GM18909 (cell line): ENCODE measurements around the gene PSMD6.

Source experiments
- ATAC-seq: cut with Tn5 transposase; IDR thresholded peaks from one replicate; pipeline ENCODE4 v1.9.1; 2021; ENCODE audit warnings: mild to moderate bottlenecking; ENCODE audit not compliant: unreplicated experiment, poor library complexity

Gene PSMD6

DNA sequence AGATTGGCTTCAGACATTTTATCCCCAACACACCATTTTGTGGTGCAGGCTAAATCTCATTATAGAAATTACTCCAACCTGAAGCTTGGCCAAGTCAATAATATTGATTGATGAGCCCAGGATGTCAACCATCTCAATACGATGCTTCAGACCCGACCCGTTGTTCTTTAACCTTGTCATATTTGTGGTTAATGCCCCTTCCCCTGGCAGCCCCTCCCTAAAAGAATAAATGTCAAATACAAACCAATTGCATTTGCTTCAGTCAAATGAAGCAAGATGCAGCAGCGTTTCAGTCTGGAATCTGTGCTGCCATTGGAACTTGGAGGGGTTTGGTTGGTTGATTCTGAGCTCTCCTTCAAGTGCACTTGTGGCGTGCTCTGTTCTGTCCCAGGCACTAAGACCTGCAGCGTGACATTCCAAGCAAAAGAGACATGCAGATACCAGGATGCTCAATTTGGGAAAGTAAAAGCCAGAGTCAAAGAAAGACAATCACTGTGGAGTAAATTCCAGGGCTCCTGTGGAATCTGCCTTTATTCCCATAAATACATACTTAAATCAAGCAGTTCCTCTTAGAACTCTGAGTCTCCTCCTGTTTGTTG is 23.8 kb upstream of the PSMD6 start:
- ATAC-seq = no peak

DNA sequence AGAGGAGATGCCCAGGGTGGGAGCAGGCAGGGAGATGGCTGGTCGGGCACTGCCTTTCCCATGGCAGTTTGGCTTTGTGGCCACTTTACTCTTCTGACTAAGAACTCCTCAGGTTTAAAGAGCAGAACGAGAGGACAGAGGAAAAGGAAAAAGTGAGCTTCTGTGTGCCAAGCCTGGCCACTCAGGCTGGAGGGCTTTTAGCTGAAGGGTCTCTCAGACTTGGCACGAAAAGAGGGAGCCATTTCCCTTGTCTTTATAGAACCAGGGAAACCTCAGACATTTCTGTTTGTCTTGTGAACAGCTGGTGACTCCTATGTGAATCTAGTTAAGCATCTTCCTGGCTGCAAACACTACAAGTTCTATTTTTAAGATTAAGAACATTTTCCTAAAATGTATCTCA is 23.3 kb upstream of the PSMD6 start:
- no peak for ATAC-seq

GRCh38 chr3:64042952-64043351 is 19.7 kb upstream of the PSMD6 start:
- ATAC-seq = no peak

GRCh38 chr3:64039981-64040733 is 16.9 kb upstream of the PSMD6 start:
- ATAC-seq = no peak

DNA sequence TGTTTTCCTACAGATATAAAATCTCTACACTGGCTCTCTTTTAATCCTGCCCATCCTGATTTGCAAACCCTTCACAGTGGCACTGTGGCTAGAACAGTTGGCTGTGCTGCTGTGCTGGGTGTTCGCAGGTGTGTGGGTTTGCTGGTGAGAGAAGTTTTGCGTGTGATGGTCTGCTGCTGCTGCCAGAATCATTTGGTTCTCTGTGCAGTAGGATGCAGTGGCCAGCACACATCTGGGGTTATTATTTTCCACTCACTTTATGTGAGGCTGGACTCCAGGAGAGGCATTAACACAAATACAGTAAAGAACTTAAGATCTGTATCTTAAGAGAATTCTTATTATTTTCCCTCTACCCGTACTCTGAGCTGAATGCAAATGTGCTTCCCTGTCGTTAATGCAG is 16.0 kb upstream of the PSMD6 start:
- ATAC-seq = no peak

- no peak for ATAC-seq
Measured at GRCh38 chr3:64038253-64038767, 15.0 kb upstream of the PSMD6 start.

DNA sequence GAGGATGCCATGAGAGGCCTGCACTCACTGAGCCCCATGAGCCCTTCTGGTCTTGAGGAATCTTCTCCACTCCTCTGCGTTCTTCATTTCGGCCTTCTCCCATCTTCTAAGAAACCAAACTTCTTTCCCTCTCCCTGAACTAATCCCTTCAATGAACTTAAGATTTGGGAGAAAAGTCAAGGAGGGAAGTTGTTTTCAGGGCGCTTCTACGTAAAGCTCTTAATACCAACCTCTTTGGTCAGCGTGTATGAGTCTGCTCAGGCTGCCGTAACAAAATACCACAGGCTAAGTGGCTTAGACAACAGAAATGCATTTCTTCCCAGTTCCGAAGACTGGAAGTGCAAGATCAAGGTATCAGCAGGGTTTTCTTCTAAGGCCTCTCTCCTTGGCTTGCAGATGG is 13.8 kb upstream of the PSMD6 start:
- ATAC-seq = no peak

DNA sequence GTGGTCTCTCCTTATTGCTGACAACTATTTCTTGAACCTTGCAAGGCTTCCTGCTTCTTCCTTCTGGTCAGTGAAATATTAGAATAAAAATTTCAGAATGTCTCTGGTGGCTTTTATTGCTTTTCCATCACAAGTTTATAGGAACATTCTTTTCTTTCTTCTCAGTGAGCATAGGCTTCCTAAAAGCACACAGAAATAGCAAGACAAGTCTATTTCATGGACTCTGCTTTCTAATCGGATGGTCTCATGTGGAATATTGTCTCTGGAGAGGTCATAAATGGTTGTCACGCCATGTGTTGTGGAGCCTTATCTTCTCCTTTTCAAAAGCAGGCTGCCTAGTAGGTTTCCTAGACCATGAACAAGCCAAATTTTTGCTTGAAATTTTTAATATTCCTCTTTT is 9.8 kb upstream of the PSMD6 start:
- no peak for ATAC-seq

- ATAC-seq = no peak
Measured at GRCh38 chr3:64031540-64032508, 8.5 kb upstream of the PSMD6 start.

DNA sequence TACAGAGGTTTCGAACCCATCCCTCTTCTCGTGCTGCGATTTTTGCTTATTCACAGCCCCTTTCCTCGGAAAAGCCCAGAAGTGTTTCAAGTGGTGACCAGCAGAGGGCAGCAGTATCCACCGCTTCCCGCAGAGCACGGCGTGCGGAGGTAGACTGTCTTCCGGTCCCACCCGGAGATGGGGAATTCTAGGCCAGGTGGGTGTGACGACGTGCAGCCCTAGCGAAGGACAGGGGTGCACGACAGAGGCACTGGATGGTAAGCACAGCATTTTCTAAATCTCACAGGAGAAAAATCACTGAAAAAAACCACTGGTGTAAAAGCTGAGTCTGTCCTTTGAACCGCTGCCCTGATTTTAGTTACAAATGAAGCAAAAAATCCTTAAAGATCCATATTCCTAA is 7.4 kb upstream of the PSMD6 start:
- ATAC-seq = peak; percentile 96

DNA sequence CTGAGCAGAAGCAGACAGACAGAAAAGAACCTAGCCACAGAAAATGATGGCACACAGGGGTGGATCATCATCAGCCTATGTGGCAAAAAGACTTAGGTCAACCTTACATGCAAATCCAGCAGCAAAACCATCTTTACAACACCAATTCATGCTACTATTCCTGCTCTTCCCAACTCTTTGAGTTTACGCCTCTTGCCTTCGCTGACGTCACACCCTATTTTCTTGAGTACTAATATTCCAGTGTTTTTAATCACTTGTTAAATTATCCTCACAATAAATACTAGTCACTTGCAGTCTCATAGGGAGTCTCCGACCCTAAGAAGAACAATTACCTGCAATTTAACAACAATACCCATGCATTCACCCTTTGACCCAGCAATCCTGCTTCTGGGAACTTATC is 6.0 kb upstream of the PSMD6 start:
- ATAC-seq = no peak

DNA sequence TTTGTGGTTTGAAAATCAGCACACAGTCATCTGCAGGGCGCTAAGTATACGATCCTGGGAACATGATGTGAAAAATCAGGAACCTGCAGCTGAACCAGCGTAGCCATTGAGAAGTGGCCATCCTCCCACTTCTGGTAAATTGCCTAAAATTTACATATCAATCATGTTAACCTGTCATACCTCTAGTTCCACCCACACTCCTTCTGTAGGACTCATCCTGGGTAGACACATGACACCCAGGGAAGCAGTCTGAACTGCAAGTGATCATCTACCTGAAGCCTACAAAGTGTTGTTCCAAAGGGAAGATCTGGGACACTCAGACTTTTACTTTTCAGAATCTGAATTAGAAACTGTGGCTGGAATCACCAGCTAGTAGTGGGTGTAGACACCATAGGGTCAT is 5.5 kb upstream of the PSMD6 start:
- ATAC-seq = no peak

- ATAC-seq = no peak
Measured at GRCh38 chr3:64027658-64028057, 4.4 kb upstream of the PSMD6 start.

- ATAC-seq = no peak
Measured at GRCh38 chr3:64026346-64026745, 3.1 kb upstream of the PSMD6 start.

- ATAC-seq = no peak
Measured at GRCh38 chr3:64023861-64024223, 548 bp upstream of the PSMD6 start.

GRCh38 chr3:64022451-64023186 is 675 bp downstream of the PSMD6 start:
- ATAC-seq = no peak

DNA sequence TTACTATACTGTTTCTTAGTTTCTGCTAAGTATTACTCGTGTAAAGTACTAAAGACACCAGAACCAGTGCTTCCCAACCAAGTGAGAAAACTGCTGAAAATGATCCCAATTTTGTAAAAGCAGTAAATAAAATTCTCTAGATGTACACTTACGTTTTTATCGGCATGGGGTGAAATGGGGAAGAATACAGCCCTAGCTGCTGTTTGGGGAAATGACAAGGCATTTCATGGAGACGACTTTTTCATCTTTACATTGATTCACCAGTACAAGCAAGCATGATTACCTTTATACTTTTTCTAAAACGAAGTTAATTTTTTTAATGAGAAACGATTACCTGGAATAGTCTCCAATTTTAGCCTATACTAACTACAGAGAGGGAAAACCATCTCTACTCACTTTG is 1.4 kb downstream of the PSMD6 start:
- ATAC-seq = no peak

- ATAC-seq = no peak
Measured at GRCh38 chr3:64019879-64020278, 3.4 kb downstream of the PSMD6 start.

DNA sequence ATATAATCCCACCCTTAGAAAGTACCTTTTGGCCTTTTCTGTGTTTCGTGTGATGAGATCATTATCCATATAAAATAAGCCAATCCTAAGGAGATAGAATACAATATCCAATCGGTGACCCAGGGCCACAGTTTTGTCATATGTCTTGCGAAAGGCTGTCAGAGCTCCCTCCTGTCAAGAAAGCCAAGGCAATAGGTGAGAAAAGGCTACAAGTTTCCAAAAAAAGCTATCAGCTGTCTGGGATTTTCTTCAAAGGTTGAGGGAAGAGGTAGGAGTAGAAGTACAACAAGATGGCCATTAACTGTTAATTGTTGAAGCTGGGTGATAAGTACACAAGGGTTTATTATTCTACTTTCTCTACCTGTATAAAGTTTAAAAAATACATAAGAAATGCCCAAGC is 4.0 kb downstream of the PSMD6 start:
- no peak for ATAC-seq

DNA sequence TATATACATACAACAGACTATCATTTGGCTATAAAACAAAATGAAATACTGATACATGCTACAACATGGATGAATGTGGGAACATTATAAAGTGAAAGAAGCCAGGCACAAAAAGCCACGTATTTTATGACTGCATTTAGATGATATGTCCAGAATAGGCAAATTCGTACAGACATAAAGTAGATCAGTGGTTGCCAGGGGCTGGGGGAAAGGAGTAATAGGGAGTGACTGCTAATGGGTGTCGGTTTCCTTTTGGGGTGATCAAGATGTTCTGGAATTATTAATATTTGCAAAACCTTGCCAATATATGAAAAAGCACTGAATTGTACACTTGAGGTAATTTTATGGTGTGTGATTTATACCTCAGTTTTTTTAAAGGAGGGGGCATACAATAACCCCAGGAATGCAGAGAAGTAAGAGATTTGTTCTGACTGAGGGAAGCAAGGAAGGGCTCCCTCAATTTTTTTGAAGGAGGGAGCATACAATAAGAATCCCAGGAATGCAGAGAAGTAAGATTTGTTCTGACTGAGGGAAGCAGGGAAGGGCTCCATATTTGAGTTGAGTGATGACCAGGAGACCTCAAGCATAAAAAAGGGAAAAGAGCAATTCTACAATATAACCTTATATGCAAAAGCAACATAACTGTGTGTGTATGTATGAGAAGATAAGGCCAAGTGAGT is 6.2 kb downstream of the PSMD6 start:
- no peak for ATAC-seq
